T-helper 2 cell treated with Interferon-gamma antibody and Interleukin-4, amounts not matched to agents 5 μg/mL and 100 μg/mL, for 36 hours (primary cell): ENCODE results near the gene ENGASE.

Source experiments
- DNase-seq: peaks from one replicate; pipeline ENCODE4 v3.0.0; 2021; ENCODE audit warnings: low spot score
- H3K27ac Mint-ChIP-seq: one replicate; pipeline ENCODE4 v1.8.0; 2021; ENCODE audit warnings: mild to moderate bottlenecking, mixed read lengths
- H3K27me3 Mint-ChIP-seq: one replicate; pipeline ENCODE4 v1.8.0; 2021; ENCODE audit warnings: low read depth, mixed read lengths
- H3K36me3 Mint-ChIP-seq: one replicate; pipeline ENCODE4 v1.8.0; 2021; ENCODE audit warnings: low read depth, mixed read lengths
- H3K4me1 Mint-ChIP-seq: one replicate; pipeline ENCODE4 v1.8.0; 2021; ENCODE audit warnings: low read depth, mixed read lengths
- H3K4me3 Mint-ChIP-seq: one replicate; pipeline ENCODE4 v1.8.0; 2022; ENCODE audit warnings: mild to moderate bottlenecking, moderate library complexity, mixed read lengths
- H3K9me3 Mint-ChIP-seq: one replicate; pipeline ENCODE4 v1.8.0; 2021; ENCODE audit warnings: mixed read lengths

The ENGASE gene

GRCh38 chr17:79085154-79085920 lies 10.7 kb downstream of the ENGASE start:
- H3K27ac Mint-ChIP-seq: no peak overlapping the region
- no peak overlapping the region for H3K4me3 Mint-ChIP-seq
- H3K27me3 Mint-ChIP-seq: no peaks in the 10 kb centered on the region
- peaks cover 5% of the 10 kb centered on the region for H3K36me3 Mint-ChIP-seq
- no peaks in the 10 kb centered on the region for H3K4me1 Mint-ChIP-seq
- H3K9me3 Mint-ChIP-seq: no peaks in the 10 kb centered on the region
- DNase-seq: no peak

GRCh38 chr17:79085921-79086551 lies 11.4 kb downstream of the ENGASE start:
- H3K27ac Mint-ChIP-seq: no peak overlapping the region
- DNase-seq: no peak

GRCh38 chr17:79086609-79087427 lies 12.2 kb downstream of the ENGASE start:
- H3K27me3 Mint-ChIP-seq: no peaks in the 10 kb centered on the region
- no peak overlapping the region for H3K27ac Mint-ChIP-seq
- DNase-seq: no peak
- H3K9me3 Mint-ChIP-seq: no peaks in the 10 kb centered on the region
- no peaks in the 10 kb centered on the region for H3K36me3 Mint-ChIP-seq
- H3K4me3 Mint-ChIP-seq: no peak overlapping the region
- no peaks in the 10 kb centered on the region for H3K4me1 Mint-ChIP-seq

More at GRCh38 chr17:79085921-79086551, 11.4 kb downstream of the ENGASE start:
- Mint-ChIP-seq H3K27me3 (no peaks in the 10 kb centered on the region), H3K4me3 (no peak overlapping the region), H3K4me1 (no peaks in the 10 kb centered on the region), H3K9me3 (no peaks in the 10 kb centered on the region), H3K36me3 (no peaks in the 10 kb centered on the region)

DNA sequence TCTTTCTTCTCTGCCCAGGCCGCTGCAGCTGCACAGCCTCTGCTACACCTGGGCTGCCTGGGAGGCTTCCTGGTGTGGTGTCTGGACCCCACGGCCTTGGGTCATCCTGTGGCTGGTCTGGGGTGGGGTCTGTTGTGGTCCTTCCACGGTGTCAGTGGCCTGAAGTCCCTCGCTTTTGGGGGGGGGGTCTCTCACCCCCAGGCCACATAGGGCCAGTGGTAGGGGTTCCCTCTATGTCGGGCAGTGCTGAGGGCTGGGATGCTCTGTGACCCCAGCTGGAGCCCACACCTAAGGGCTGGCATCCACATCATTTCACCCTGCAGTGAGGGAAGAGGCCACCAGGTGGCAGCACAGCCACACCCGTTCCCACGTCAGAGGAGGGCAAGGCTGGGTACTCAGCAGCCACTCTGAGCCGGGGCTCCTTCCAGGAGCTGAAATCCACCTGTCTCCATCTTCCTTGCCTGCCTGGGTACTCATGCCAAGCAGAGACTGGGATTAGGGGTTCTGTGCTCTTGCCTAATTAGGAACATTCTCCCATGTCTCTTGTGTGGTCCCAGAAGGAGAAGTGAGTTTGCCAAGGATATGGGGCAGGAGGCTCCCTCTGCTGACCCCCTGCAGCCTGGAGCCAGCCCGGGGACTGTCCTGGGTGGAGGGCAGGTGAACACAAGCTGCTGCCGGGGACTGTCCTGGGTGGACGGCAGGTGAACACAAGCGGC lies 13.0 kb downstream of the ENGASE start:
- H3K36me3 Mint-ChIP-seq: no peaks in the 10 kb centered on the region
- peaks cover 3% of the 10 kb centered on the region for H3K27me3 Mint-ChIP-seq
- peak; percentile 53 for DNase-seq
- H3K27ac Mint-ChIP-seq: no peak overlapping the region
- H3K4me3 Mint-ChIP-seq: no peak overlapping the region
- no peaks in the 10 kb centered on the region for H3K4me1 Mint-ChIP-seq
- H3K9me3 Mint-ChIP-seq: no peaks in the 10 kb centered on the region

DNA sequence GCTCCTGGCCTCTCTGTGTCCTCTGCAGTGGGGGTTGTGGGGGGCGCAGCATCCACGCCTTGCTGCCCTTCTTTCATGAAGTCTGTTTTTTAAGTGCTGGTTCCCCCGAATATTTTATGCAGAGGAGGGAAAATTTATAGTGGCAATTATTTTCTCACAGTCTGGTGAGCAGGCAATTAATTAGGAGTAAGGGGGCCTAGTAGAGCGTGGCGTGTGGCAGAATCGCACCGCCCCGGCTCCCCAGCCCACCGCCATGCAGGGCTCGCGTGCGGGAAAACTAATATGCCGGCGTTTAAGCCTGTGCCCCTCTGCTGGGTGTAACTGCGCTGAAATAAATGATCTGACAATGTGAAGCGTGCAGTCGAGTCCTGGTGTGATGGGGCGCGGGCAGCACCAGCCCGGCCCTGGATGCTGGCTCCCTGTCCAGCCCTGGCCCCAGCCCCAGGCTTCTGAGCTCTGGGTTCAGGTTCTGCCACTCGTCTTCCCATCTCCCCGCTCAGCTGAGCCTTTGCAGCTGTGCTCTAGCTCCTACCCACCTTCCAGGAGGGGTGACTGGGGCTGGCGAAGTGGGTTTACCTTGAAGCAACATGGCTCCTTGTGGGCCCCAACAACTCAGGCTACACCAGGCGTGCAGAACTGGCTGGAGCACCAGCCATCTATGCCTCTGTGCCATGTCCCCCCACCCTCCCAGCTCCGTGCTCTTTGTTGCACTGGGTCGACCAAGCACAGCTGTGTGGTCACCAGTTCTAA lies 13.8 kb downstream of the ENGASE start:
- H3K9me3 Mint-ChIP-seq: no peaks in the 10 kb centered on the region
- no peak overlapping the region for H3K4me3 Mint-ChIP-seq
- H3K27ac Mint-ChIP-seq: no peak overlapping the region
- no peak for DNase-seq
- peaks cover 5% of the 10 kb centered on the region for H3K27me3 Mint-ChIP-seq
- no peaks in the 10 kb centered on the region for H3K36me3 Mint-ChIP-seq
- H3K4me1 Mint-ChIP-seq: no peaks in the 10 kb centered on the region

DNA sequence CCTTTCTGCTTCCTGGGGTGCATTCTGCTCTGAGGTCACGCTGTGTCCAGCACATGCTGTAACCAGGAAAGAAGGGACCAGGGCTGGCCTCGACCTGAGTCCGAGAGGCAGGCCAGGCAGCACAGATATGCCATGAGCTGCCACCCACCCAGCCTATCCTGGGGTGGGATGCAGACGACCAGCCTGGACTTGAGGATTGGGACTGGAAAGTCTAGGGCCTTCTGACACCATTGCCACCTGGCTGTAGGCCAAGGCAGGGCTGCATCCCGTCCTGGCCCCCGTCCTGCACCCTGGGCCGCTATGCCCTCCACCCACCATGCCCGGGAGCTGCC lies 14.3 kb downstream of the ENGASE start:
- H3K27ac Mint-ChIP-seq: no peak overlapping the region

DNA sequence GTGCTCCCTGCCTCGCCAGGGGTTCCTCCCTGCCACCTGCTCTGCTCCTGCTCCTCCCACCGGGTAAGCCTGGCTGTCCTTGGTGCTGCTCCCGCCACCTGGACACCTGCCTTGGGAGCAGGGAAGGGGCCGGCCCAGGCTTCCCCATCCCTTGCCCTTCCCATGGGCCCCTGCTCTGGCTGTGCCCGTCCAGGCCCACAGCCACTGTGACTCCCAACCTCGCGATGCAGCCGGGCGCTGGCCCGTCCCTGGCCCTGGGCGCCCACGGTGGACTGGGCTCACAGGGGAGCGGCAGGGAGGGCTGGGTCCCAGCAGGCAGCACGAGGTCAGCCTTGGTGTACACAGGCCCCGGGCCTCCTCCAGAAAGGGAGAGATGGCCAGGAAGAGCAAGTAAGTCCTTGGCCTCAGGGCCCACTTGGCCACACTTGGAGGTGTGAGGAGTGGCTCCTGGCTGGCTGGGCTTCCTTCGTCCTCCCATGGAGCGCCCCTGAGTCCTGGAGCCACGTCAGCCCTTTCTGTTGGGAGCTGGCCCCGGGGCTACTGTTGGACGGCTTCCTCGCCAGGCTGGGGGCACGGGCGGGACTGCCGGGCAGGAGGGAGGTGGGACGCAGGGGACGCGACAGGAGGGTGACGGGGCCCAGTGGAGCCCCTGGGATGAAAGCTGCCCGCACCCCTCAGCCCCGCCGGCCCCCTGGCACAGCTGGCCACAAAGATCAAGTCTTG lies 15.3 kb downstream of the ENGASE start:
- H3K27me3 Mint-ChIP-seq: peaks cover 11% of the 10 kb centered on the region
- H3K36me3 Mint-ChIP-seq: no peaks in the 10 kb centered on the region
- H3K9me3 Mint-ChIP-seq: no peaks in the 10 kb centered on the region
- DNase-seq: no peak
- H3K27ac Mint-ChIP-seq: no peak overlapping the region
- H3K4me3 Mint-ChIP-seq: no peak overlapping the region
- H3K4me1 Mint-ChIP-seq: peaks cover 2% of the 10 kb centered on the region

More for the DNA sequence above, 14.3 kb downstream of the ENGASE start:
- Mint-ChIP-seq H3K9me3 (no peaks in the 10 kb centered on the region), H3K27me3 (peaks cover 8% of the 10 kb centered on the region), H3K36me3 (no peaks in the 10 kb centered on the region), H3K4me1 (peaks cover 2% of the 10 kb centered on the region), H3K4me3 (no peak overlapping the region)
- DNase-seq: no peak

DNA sequence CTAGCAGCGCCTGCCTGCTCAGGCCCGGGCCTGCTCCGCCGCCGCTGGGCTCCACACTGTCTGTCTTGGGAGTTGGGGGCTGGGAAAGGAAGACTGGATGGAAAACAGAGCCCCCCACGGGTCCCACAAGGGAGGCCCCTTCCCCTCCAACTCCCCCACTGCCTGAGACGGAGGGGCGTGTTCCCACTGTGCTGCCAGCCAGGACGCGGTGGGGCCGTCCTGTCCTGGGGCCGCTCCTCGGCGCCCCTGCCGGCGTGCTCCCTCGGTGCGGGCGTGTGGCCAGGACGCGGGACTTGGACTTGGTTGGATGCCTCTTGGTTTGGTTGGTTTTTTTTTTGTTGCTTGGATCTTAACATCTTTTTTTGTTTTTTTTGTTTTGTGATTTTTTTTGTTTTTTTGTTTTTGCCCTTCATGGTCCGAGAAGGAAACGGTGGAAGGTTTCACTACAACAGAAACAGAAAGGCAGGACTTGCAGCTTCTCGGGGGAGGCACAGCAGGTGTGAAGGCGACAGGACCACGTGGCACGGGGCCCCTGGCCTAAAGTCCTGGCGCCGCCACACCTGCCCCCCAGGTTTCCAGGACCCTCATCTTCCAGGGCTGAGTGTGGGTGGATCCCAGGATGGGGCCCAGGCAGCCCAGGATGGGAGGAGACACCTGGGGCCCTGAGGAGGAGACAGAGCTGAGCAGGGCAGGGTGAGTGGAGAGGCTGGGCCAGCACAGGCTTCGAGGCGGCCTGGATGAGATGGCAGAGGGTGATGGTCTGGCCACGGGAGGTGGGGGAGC lies 16.0 kb downstream of the ENGASE start:
- no peak overlapping the region for H3K27ac Mint-ChIP-seq
- no peak for DNase-seq
- no peak overlapping the region for H3K4me3 Mint-ChIP-seq
- no peaks in the 10 kb centered on the region for H3K9me3 Mint-ChIP-seq
- H3K4me1 Mint-ChIP-seq: peaks cover 2% of the 10 kb centered on the region
- H3K36me3 Mint-ChIP-seq: no peaks in the 10 kb centered on the region
- peaks cover 11% of the 10 kb centered on the region for H3K27me3 Mint-ChIP-seq

DNA sequence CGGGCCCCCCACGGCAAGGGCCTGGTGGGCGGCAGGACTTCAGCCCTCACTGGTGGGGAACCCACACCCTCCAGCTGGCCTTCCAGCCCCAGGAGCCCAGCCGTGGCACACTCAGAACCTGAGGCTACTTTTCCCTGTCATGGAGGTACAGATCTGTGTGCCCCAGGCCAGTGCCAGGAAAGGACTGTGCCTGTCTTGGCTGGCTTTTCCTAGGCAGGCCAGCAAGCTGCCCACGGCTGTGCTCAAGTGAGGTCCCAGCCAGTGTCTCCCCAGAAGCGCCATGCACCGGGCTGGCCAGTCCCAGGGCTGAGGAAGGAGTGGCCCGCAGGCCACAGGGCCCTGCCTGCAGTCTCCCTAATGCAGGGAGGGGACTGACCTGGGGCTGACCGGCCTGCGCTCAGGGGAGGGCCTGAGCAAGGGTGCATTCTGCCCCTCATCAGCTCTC lies 16.6 kb downstream of the ENGASE start:
- Mint-ChIP-seq H3K4me1 (peaks cover 2% of the 10 kb centered on the region), H3K27me3 (peaks cover 15% of the 10 kb centered on the region), H3K4me3 (no peak overlapping the region), H3K9me3 (no peaks in the 10 kb centered on the region), H3K36me3 (no peaks in the 10 kb centered on the region), H3K27ac (no peak overlapping the region)
- no peak for DNase-seq

DNA sequence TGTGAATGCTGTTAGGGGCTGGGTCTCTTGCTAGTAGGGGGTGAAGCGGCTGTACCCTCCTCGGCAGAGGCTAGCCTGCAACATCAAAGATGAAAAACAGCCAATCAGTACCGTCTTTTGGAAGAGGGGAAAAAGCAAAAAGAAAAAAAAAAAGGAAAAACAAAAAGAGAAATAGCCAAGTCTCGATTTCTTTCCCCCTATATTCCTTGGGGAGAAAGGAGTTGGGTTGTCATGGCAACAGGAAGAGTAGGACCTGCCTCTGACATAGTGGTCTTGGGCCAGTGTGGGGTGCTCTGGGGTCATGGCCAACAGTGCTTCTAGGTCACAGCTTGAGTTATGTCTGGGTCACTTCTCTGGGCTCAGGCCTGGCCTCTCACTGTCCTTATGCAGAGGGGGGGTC lies 17.9 kb downstream of the ENGASE start:
- Mint-ChIP-seq H3K27ac (no peak overlapping the region), H3K27me3 (peaks cover 15% of the 10 kb centered on the region), H3K4me3 (no peak overlapping the region), H3K36me3 (no peaks in the 10 kb centered on the region), H3K9me3 (no peaks in the 10 kb centered on the region), H3K4me1 (peaks cover 2% of the 10 kb centered on the region)
- DNase-seq: no peak

GRCh38 chr17:79093270-79093669 lies 18.6 kb downstream of the ENGASE start:
- Mint-ChIP-seq H3K4me1 (peaks cover 2% of the 10 kb centered on the region), H3K27ac (no peak overlapping the region), H3K27me3 (peaks cover 22% of the 10 kb centered on the region), H3K36me3 (no peaks in the 10 kb centered on the region), H3K9me3 (no peaks in the 10 kb centered on the region), H3K4me3 (no peak overlapping the region)
- no peak for DNase-seq

GRCh38 chr17:79094261-79094660 lies 19.6 kb downstream of the ENGASE start:
- Mint-ChIP-seq H3K4me3 (no peak overlapping the region), H3K27me3 (peaks cover 22% of the 10 kb centered on the region), H3K27ac (no peak overlapping the region)

More at GRCh38 chr17:79094261-79094660, 19.6 kb downstream of the ENGASE start:
- peaks cover 2% of the 10 kb centered on the region for H3K4me1 Mint-ChIP-seq
- no peak for DNase-seq
- H3K9me3 Mint-ChIP-seq: no peaks in the 10 kb centered on the region
- no peaks in the 10 kb centered on the region for H3K36me3 Mint-ChIP-seq
